HCT116 (cell line): ENCODE results near the gene CDYL2. TPM values are rescaled to one million over a fixed set of nuclear protein-coding genes. Genes with fewer than 3 reads are reported as not detected.

Experiments
- ATAC-seq: fragments of 200-7000 bp; cut with Tn5 transposase; 2 replicates; pipeline ENCODE4 v1.9.1; 2020; ENCODE audit warnings: mild to moderate bottlenecking, moderate library complexity
- BruUV-seq: library from RNA; stranded (reverse); fragments of 400-500 nt; replicated peaks from 2 replicates; lab custom pipeline; 2021; lab: Mats Ljungman, UMichigan
- CTCF ChIA-PET: fragments of 300-600 bp; sonication (Branson Sonifier 250); formaldehyde crosslinking; loops from one replicate; lab custom pipeline; 2021; ENCODE audit warnings: antibody characterized with exemption; lab: Charles Lee
- POLR2A ChIA-PET: fragments of 300-600, 350-600 bp; sonication (Branson Sonifier 250); formaldehyde crosslinking; loops from one replicate; lab custom pipeline; 2021; ENCODE audit warnings: antibody characterized with exemption; lab: Charles Lee
- RAD21 ChIA-PET, 2 experiments: fragments of 300-600 bp; sonication (Branson Sonifier 250); formaldehyde crosslinking; loops; one replicate each; lab custom pipeline; 2023; ENCODE audit warnings: low total read pairs in 2 of 2; ENCODE audit not compliant: uncharacterized antibody in 2 of 2, unreplicated experiment in 2 of 2, low non-redundant PET in 1 of 2; lab: Charles Lee
- DNase-seq: peaks from one replicate; pipeline ENCODE4 v3.0.0-alpha.2; 2010; ENCODE audit warnings: low read depth, low spot score
- H2AFZ ChIP-seq: fragments of 200-600 bp; shearing (Covaris generic), sonication (generic); 2 replicates; pipeline ENCODE4 v1.6.1; 2017; ENCODE audit warnings: low read depth, mixed run types, mixed read lengths, antibody characterized with exemption, low read length; ENCODE audit not compliant: poor library complexity, severe bottlenecking
- H3K27ac ChIP-seq: 2 replicates; pipeline ENCODE4 v1.5.1; 2012; ENCODE audit warnings: low read depth, low read length
- H3K27me3 ChIP-seq: fragments of 200-600 bp; sonication (generic); 2 replicates; pipeline ENCODE4 v1.6.1; 2016; ENCODE audit warnings: mixed run types, low read length, mixed read lengths; ENCODE audit not compliant: insufficient read depth
- H3K36me3 ChIP-seq, 2 experiments: fragments of 200-500 bp in 1 of 2; fragments of 200-600 bp in 1 of 2; sonication (Bioruptor generic) in 1 of 2; sonication (generic) in 1 of 2; 2 replicates each; pipeline versions ENCODE4 v1.5.1 to v1.6.1; 2014 to 2016; ENCODE audit warnings: low read length in 2 of 2, inconsistent platforms in 1 of 2, mixed read lengths in 1 of 2, mixed run types in 1 of 2; ENCODE audit not compliant: insufficient read depth in 2 of 2, control insufficient read depth in 1 of 2
- H3K4me1 ChIP-seq, 2 experiments: fragments of 200-600 bp in 1 of 2; sonication (generic) in 1 of 2; 2 replicates each; pipeline versions ENCODE4 v1.5.1 to v1.6.1; 2012 to 2017; ENCODE audit warnings: low read length in 2 of 2, inconsistent platforms in 1 of 2, mild to moderate bottlenecking in 1 of 2, mixed read lengths in 1 of 2, mixed run types in 1 of 2, moderate library complexity in 1 of 2; ENCODE audit not compliant: insufficient read depth in 2 of 2, control insufficient read depth in 1 of 2
- H3K4me2 ChIP-seq: fragments of 200-600 bp; sonication (generic); 2 replicates; pipeline ENCODE4 v1.6.1; 2017; ENCODE audit warnings: mixed run types, low read length, mixed read lengths
- H3K4me3 ChIP-seq, 2 experiments: fragments of 200-600 bp in 1 of 2; sonication (generic) in 1 of 2; replicated peaks in 1 of 2; 2 replicates each; pipeline ENCODE4 v1.5.1; 2011 to 2016; ENCODE audit warnings: low read length in 2 of 2, control low read depth in 1 of 2, low read depth in 1 of 2, mild to moderate bottlenecking in 1 of 2, mixed read lengths in 1 of 2, mixed run types in 1 of 2
- H3K79me2 ChIP-seq: fragments of 200-600 bp; sonication (generic); 2 replicates; pipeline ENCODE4 v1.6.1; 2017; ENCODE audit warnings: mild to moderate bottlenecking, mixed run types, low read length, moderate library complexity, mixed read lengths; ENCODE audit not compliant: insufficient read depth
- H3K9ac ChIP-seq: fragments of 200-600 bp; sonication (generic); 2 replicates; pipeline ENCODE4 v1.6.1; 2016; ENCODE audit warnings: low read length, mixed read lengths
- H3K9me2 ChIP-seq: fragments of 200-600 bp; sonication (generic), shearing (Covaris generic); 2 replicates; pipeline ENCODE4 v1.6.1; 2017; ENCODE audit warnings: mixed run types, mild to moderate bottlenecking, moderate library complexity; ENCODE audit not compliant: insufficient read depth
- H3K9me3 ChIP-seq, 2 experiments: fragments of 200-500 bp in 1 of 2; fragments of 200-600 bp in 1 of 2; sonication (Bioruptor generic) in 1 of 2; sonication (generic) in 1 of 2; 2 replicates each; pipeline ENCODE4 v1.6.1; 2014 to 2017; ENCODE audit warnings: low read length in 2 of 2, mixed read lengths in 2 of 2, inconsistent platforms in 1 of 2, low read depth in 1 of 2, mild to moderate bottlenecking in 1 of 2, mixed run types in 1 of 2, moderate library complexity in 1 of 2; ENCODE audit not compliant: control insufficient read depth in 1 of 2, insufficient read depth in 1 of 2
- H4K20me1 ChIP-seq: fragments of 200-600 bp; sonication (generic), shearing (Covaris generic); 2 replicates; pipeline ENCODE4 v1.6.1; 2017; ENCODE audit warnings: mixed run types, mild to moderate bottlenecking, moderate library complexity; ENCODE audit not compliant: insufficient read depth
- CBX3 ChIP-seq: IDR thresholded peaks from 2 replicates; pipeline ENCODE4 v1.6.1; 2012; ENCODE audit warnings: low read depth
- EZH2 ChIP-seq: fragments of 200-600 bp; sonication (generic); IDR thresholded peaks from 2 replicates; pipeline ENCODE4 v1.6.1; 2017; ENCODE audit warnings: antibody characterized with exemption, mixed run types
- POLR2A ChIP-seq: IDR thresholded peaks from 2 replicates; pipeline ENCODE4 v1.7.0; 2011; ENCODE audit warnings: borderline replicate concordance; ENCODE audit not compliant: insufficient read depth, insufficient read length; ENCODE audit errors: extremely low read depth
- POLR2AphosphoS5 ChIP-seq: IDR thresholded peaks from 2 replicates; pipeline ENCODE4 v1.6.1; 2011; ENCODE audit warnings: mild to moderate bottlenecking, low read depth, low read length, moderate library complexity
- SRF ChIP-seq: IDR thresholded peaks from 2 replicates; pipeline ENCODE4 v1.6.1; 2012; ENCODE audit warnings: low read depth
- TCF7L2 ChIP-seq: IDR thresholded peaks from 2 replicates; pipeline ENCODE4 v1.7.0; 2011; ENCODE audit warnings: borderline replicate concordance, inconsistent platforms; ENCODE audit not compliant: insufficient read depth, insufficient read length; ENCODE audit errors: extremely low read depth
- YY1 ChIP-seq: IDR thresholded peaks from 2 replicates; pipeline ENCODE4 v1.6.1; 2011; ENCODE audit warnings: low read length, low read depth, moderate library complexity, mild to moderate bottlenecking; ENCODE audit not compliant: insufficient replicate concordance; ENCODE audit errors: extremely low read depth
- intact Hi-C: fragments of 100-400 bp; cut with micrococcal nuclease; formaldehyde crosslinking; loops from 2 replicates; pipeline ENCODE4 v1.10.0; 2022
- total RNA-seq: library from RNA; stranded (reverse); gene quantifications from one replicate; pipeline ENCODE4 v1.2.1, GENCODE V29; 2021; ENCODE audit not compliant: unreplicated experiment
- TF ChIP-seq, protein P1 (sequence below): IDR thresholded peaks from 2 replicates; pipeline ENCODE4 v1.6.1; 2012
- TF ChIP-seq, protein P2 (sequence below): IDR thresholded peaks from 2 replicates; pipeline ENCODE4 v1.6.1; 2012
- TF ChIP-seq, protein P3 (sequence below): IDR thresholded peaks from 2 replicates; pipeline ENCODE4 v1.6.1; 2012; ENCODE audit warnings: low read depth
- TF ChIP-seq, protein P4 (sequence below): IDR thresholded peaks from 2 replicates; pipeline ENCODE4 v1.6.1; 2011; ENCODE audit warnings: mild to moderate bottlenecking, low read length, moderate library complexity; ENCODE audit not compliant: insufficient replicate concordance; ENCODE audit errors: extremely low read depth

Gene CDYL2
- total RNA-seq, 1 experiment from 2014 or later: 0.10 TPM

DNA sequence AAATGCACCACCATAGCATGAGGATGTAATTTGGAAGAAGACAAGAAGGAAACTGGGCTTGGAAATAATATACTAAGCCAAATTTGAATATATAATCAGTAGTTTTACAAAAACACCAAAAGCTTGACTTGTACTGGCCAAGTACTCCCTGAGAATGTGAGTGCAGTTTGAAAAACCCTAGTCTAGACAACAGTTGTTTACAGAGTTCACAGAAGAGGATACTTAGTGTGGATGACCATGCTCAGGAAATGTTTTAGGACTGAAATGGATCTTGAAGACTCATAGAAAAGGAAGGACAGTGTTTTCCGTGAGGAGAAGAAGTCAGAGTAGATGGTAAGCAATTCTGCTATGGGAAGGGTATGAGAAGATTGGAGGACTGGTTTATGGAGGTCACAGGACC is 1.9 kb upstream of the CDYL2 start (continued):
- TF ChIP-seq, protein P1, sequence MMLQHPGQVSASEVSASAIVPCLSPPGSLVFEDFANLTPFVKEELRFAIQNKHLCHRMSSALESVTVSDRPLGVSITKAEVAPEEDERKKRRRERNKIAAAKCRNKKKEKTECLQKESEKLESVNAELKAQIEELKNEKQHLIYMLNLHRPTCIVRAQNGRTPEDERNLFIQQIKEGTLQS: no peak
- TF ChIP-seq YY1 (no peak), SRF (no peak), EZH2 (no peak), CBX3 (no peak), POLR2AphosphoS5 (no peak), POLR2A (no peak)
- TF ChIP-seq, protein P2, sequence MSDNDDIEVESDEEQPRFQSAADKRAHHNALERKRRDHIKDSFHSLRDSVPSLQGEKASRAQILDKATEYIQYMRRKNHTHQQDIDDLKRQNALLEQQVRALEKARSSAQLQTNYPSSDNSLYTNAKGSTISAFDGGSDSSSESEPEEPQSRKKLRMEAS: no peak
- TF ChIP-seq, protein P3, sequence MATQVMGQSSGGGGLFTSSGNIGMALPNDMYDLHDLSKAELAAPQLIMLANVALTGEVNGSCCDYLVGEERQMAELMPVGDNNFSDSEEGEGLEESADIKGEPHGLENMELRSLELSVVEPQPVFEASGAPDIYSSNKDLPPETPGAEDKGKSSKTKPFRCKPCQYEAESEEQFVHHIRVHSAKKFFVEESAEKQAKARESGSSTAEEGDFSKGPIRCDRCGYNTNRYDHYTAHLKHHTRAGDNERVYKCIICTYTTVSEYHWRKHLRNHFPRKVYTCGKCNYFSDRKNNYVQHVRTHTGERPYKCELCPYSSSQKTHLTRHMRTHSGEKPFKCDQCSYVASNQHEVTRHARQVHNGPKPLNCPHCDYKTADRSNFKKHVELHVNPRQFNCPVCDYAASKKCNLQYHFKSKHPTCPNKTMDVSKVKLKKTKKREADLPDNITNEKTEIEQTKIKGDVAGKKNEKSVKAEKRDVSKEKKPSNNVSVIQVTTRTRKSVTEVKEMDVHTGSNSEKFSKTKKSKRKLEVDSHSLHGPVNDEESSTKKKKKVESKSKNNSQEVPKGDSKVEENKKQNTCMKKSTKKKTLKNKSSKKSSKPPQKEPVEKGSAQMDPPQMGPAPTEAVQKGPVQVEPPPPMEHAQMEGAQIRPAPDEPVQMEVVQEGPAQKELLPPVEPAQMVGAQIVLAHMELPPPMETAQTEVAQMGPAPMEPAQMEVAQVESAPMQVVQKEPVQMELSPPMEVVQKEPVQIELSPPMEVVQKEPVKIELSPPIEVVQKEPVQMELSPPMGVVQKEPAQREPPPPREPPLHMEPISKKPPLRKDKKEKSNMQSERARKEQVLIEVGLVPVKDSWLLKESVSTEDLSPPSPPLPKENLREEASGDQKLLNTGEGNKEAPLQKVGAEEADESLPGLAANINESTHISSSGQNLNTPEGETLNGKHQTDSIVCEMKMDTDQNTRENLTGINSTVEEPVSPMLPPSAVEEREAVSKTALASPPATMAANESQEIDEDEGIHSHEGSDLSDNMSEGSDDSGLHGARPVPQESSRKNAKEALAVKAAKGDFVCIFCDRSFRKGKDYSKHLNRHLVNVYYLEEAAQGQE: no peak

DNA sequence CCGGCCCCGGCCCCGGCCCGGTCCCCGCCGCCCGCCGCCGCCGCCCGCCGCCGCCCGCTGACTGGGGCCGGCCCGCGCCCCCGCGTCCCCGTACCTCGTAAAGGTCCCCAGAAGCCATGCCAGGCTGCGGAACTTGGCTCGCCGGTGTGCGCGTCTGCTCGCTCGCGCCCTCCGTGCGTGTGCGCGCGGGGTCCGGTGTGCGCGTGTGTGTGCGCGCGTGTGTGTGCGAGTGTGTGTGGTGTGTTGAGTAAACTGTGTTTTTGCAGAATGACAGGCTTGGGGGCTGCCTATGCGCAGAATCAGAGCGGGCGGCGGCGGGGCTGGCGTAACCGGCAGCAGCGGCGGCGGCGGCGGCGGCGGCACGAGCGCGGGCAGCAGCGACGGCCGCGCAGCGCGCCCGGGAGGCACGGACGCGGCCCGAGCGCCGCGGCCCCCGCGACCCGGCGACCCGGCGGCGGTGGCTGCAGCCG is 307 bp downstream of the CDYL2 start:
- no peaks in the 10 kb centered on the region for H3K9me2 ChIP-seq
- H3K79me2 ChIP-seq: no peaks in the 10 kb centered on the region
- no peaks in the 10 kb centered on the region for H3K27me3 ChIP-seq
- H3K36me3 ChIP-seq: no peaks in the 10 kb centered on the region
- intact Hi-C loops: no loop called here
- H3K4me2 ChIP-seq: no peak overlapping the region
- BruUV-seq: no TSS peak
- ChIA-PET CTCF (no interaction called here), RAD21 (no interaction called here), POLR2A (no interaction called here)
- no peak overlapping the region for H2AFZ ChIP-seq
- no peak overlapping the region for H3K9ac ChIP-seq
- no peak overlapping the region for H3K4me3 ChIP-seq
- H3K27ac ChIP-seq: no peak overlapping the region
- ATAC-seq (no peak), DNase-seq (no peak)
- no peaks in the 10 kb centered on the region for H3K4me1 ChIP-seq
- no peaks in the 10 kb centered on the region for H3K9me3 ChIP-seq
- no peaks in the 10 kb centered on the region for H4K20me1 ChIP-seq
- TF ChIP-seq, protein P4, sequence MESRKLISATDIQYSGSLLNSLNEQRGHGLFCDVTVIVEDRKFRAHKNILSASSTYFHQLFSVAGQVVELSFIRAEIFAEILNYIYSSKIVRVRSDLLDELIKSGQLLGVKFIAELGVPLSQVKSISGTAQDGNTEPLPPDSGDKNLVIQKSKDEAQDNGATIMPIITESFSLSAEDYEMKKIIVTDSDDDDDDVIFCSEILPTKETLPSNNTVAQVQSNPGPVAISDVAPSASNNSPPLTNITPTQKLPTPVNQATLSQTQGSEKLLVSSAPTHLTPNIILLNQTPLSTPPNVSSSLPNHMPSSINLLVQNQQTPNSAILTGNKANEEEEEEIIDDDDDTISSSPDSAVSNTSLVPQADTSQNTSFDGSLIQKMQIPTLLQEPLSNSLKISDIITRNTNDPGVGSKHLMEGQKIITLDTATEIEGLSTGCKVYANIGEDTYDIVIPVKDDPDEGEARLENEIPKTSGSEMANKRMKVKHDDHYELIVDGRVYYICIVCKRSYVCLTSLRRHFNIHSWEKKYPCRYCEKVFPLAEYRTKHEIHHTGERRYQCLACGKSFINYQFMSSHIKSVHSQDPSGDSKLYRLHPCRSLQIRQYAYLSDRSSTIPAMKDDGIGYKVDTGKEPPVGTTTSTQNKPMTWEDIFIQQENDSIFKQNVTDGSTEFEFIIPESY: no peak
- TF ChIP-seq, protein P3: no peak
- TF ChIP-seq TCF7L2 (no peak), POLR2A (no peak)
